ENCODE results near the gene EHD1.

The EHD1 gene

GRCh38 chr11:64909653-64910343, 31.4 kb upstream of the EHD1 start:
- no peak for DNase-seq

GRCh38 chr11:64908766-64909165, 30.3 kb upstream of the EHD1 start:
- DNase-seq, result no peak

- DNase-seq, result no peak
Measured at GRCh38 chr11:64906314-64906635, 27.9 kb upstream of the EHD1 start.

- no peak for DNase-seq
Measured at GRCh38 chr11:64905516-64906313, 27.3 kb upstream of the EHD1 start.

GRCh38 chr11:64903291-64903833, 24.9 kb upstream of the EHD1 start:
- no peak for DNase-seq

GRCh38 chr11:64902102-64902900, 23.9 kb upstream of the EHD1 start:
- no peak for DNase-seq

- DNase-seq, result no peak
Measured at GRCh38 chr11:64900774-64901173, 22.4 kb upstream of the EHD1 start.

GRCh38 chr11:64900263-64900678, 21.9 kb upstream of the EHD1 start:
- peak; percentile 57 for DNase-seq

GRCh38 chr11:64898541-64898940, 20.1 kb upstream of the EHD1 start:
- no peak for DNase-seq

GRCh38 chr11:64898076-64898445, 19.6 kb upstream of the EHD1 start:
- no peak for DNase-seq

- DNase-seq, result no peak
Measured at GRCh38 chr11:64897381-64898075, 19.1 kb upstream of the EHD1 start.

- DNase-seq, result no peak
Measured at GRCh38 chr11:64896448-64897022, 18.1 kb upstream of the EHD1 start.

GRCh38 chr11:64894812-64895452, 16.5 kb upstream of the EHD1 start:
- DNase-seq, result no peak

GRCh38 chr11:64894070-64894811, 15.8 kb upstream of the EHD1 start:
- DNase-seq, result peak; percentile 95

GRCh38 chr11:64893194-64894069, 15.0 kb upstream of the EHD1 start:
- no peak for DNase-seq

GRCh38 chr11:64892838-64893193, 14.4 kb upstream of the EHD1 start:
- no peak for DNase-seq

- no peak for DNase-seq
Measured at GRCh38 chr11:64892411-64892831, 14.0 kb upstream of the EHD1 start.

GRCh38 chr11:64891880-64892279, 13.5 kb upstream of the EHD1 start:
- DNase-seq, result no peak

GRCh38 chr11:64891215-64891848, 12.9 kb upstream of the EHD1 start:
- DNase-seq, result no peak

GRCh38 chr11:64890522-64890939, 12.1 kb upstream of the EHD1 start:
- no peak for DNase-seq
